Ovary (tissue), 3 donors: Measurements from ENCODE around the gene CASD1.

Experiments
- CTCF ChIP-seq, 3 donors: fragments of 450-650 bp in 2 of 3; fragments of 200-600 bp in 1 of 3; IDR thresholded peaks; one replicate each; pipeline versions ENCODE4 v1.5.1 to v1.8.0; 2016 to 2022; ENCODE audit warnings: antibody characterized with exemption in 3 of 3, mild to moderate bottlenecking in 1 of 3
- EP300 ChIP-seq: sonication (generic); formaldehyde crosslinking; IDR thresholded peaks from one replicate; pipeline ENCODE4 v1.6.1; 2017; ENCODE audit warnings: antibody characterized with exemption
- donor health status: DM: no; HTN: no; CAD: no.

GRCh38 chr7:94576316-94576715 lies 66.7 kb downstream of the CASD1 start:
- TF ChIP-seq CTCF (IDR thresholded peaks at IDR 0.05) (no peak), EP300 (no peak)
